Activated CD4-positive, alpha-beta T cell treated with anti-CD3 and anti-CD28 coated beads, Interleukin-2, amount 10 ng/mL, durations not matched to agents 7 days and 5 days (primary cell): Measurements from ENCODE around the gene ASCC2. TPM values are rescaled to one million over a fixed set of nuclear protein-coding genes. Genes with fewer than 3 reads are reported as not detected.
"Not testable (repeated sequence)": the region's sequence is repeated elsewhere in the genome, so short reads cannot be mapped to it uniquely, and the experiment has no call there.

ENCODE experiments used
- CTCF ChIA-PET: fragments of 350-600 bp; sonication (Branson Sonifier 250); formaldehyde crosslinking; loops from one replicate; lab custom pipeline; 2021; ENCODE audit warnings: antibody characterized with exemption; lab: Charles Lee
- POLR2A ChIA-PET: fragments of 350-600 bp; sonication (Branson Sonifier 250); formaldehyde crosslinking; loops from one replicate; lab custom pipeline; 2021; ENCODE audit warnings: antibody characterized with exemption; lab: Charles Lee
- DNase-seq: peaks from one replicate; pipeline ENCODE4 v3.0.0-alpha.2; 2020
- H3K27ac Mint-ChIP-seq: one replicate; pipeline ENCODE4 v1.8.0; 2021; ENCODE audit warnings: mild to moderate bottlenecking, moderate library complexity, mixed read lengths
- H3K27me3 Mint-ChIP-seq: one replicate; pipeline ENCODE4 v1.8.0; 2021; ENCODE audit warnings: mixed read lengths
- H3K36me3 Mint-ChIP-seq: one replicate; pipeline ENCODE4 v1.8.0; 2021; ENCODE audit warnings: low read depth, mixed read lengths
- H3K4me1 Mint-ChIP-seq: one replicate; pipeline ENCODE4 v1.8.0; 2021; ENCODE audit warnings: mixed read lengths
- H3K4me3 Mint-ChIP-seq: one replicate; pipeline ENCODE4 v1.8.0; 2021; ENCODE audit warnings: mild to moderate bottlenecking, moderate library complexity, mixed read lengths
- H3K9me3 Mint-ChIP-seq: one replicate; pipeline ENCODE4 v1.8.0; 2021; ENCODE audit warnings: mixed read lengths
- total RNA-seq, 2 experiments: library from RNA; stranded (reverse); gene quantifications; one replicate each; pipeline ENCODE4 v1.2.3, GENCODE V29; 2021

ASCC2 gene
- total RNA-seq, 2 experiments from 2014 or later, result 92.4 to 96.4 TPM

GRCh38 chr22:29872144-29872893, 34.2 kb upstream of the ASCC2 start:
- Mint-ChIP-seq H3K27me3 (peaks cover 17% of the 10 kb centered on the region), H3K27ac (no peak overlapping the region), H3K9me3 (no peaks in the 10 kb centered on the region), H3K4me1 (peaks cover 12% of the 10 kb centered on the region), H3K36me3 (no peaks in the 10 kb centered on the region), H3K4me3 (no peak overlapping the region)
- ChIA-PET CTCF (interaction anchor here (0.7 to 1.9 kb wide), 4 partner anchors 11 to 363 kb away, joined by 3 to 11 read pairs (median 3); partner anchors contain the start of gene MTMR3), POLR2A (no interaction called here)
- DNase-seq, result no peak

DNA sequence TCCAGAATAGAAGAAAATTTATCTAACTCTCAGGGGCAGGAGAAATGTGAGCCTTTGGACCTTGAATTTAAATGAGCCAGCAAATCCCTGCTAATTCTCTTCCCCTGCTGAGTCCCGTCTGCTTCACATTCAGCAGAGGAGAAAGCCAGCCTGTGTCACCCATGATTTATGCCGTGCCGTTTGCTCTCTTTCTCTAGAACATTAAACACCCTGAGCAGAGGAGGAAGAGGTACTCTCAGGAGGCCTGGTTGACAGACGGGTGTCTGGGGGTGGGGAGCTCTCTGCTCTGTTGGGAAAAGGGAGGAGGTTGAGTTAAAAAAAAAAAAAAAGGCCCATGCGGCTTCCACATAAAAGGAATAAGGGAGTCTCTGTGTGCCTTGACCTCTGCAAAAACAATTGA, 33.6 kb upstream of the ASCC2 start:
- Mint-ChIP-seq H3K36me3 (no peaks in the 10 kb centered on the region), H3K4me3 (no peak overlapping the region), H3K27ac (no peak overlapping the region), H3K4me1 (peaks cover 12% of the 10 kb centered on the region), H3K27me3 (peaks cover 17% of the 10 kb centered on the region), H3K9me3 (no peaks in the 10 kb centered on the region)
- CTCF ChIA-PET, result interaction anchor here (0.6 to 1.9 kb wide), 4 partner anchors 10 to 24 kb away, joined by 3 to 11 read pairs (median 4); partner anchors contain the start of gene MTMR3
- DNase-seq, result no peak
- POLR2A ChIA-PET, result no interaction called here

DNA sequence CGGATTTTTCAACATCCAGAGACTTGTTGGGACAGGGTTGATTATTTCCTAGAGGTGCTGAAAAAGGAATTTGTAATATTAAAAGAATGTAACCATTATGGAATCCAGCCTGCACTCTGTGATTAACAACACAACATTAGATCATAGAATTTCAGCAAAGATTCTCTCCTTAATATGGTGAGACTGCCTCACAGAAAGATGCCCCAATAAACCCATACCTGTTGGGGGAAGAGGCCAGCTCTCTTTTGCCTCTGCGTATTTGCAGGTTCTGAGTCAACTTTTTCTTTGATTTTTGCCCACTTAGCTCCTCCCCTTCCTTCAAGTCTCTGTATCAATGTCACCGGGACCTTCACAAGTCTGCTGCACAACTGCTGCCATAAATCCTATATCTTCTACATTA, 32.5 kb upstream of the ASCC2 start:
- DNase-seq, result peak; percentile 24
- peaks cover 12% of the 10 kb centered on the region for H3K4me1 Mint-ChIP-seq
- H3K36me3 Mint-ChIP-seq, result no peaks in the 10 kb centered on the region
- no peak overlapping the region for H3K27ac Mint-ChIP-seq
- no peaks in the 10 kb centered on the region for H3K9me3 Mint-ChIP-seq
- ChIA-PET POLR2A (no interaction called here), CTCF (interaction anchor here (1.1 to 1.9 kb wide), 5 partner anchors 12 to 66 kb away, joined by 3 to 11 read pairs (median 3); no protein-coding TSS in a partner anchor)
- H3K27me3 Mint-ChIP-seq, result peaks cover 15% of the 10 kb centered on the region
- H3K4me3 Mint-ChIP-seq, result no peak overlapping the region

DNA sequence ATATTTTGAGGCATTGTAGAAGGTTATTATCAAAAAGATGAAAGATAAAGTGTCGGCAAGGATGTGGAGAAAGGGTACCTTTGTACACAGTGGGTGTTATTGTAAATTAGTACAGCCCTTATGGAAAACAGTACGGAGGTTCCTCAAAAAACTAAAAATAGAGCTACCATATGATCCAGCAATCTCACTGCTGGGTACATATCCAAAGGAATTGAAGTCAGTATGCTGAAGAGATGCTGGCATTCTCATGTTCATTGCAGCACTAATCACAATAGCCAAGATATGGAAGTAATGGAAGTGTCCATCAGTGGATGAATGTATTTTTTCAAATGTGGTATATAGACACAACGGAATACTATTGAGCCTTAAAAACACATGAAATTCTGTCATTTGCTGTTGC, 29.8 kb upstream of the ASCC2 start:
- H3K9me3 Mint-ChIP-seq, result no peaks in the 10 kb centered on the region
- ChIA-PET CTCF (no interaction called here), POLR2A (no interaction called here)
- H3K36me3 Mint-ChIP-seq, result no peaks in the 10 kb centered on the region
- H3K27me3 Mint-ChIP-seq, result no peaks in the 10 kb centered on the region
- H3K4me3 Mint-ChIP-seq, result no peak overlapping the region
- no peak for DNase-seq
- H3K4me1 Mint-ChIP-seq, result peaks cover 12% of the 10 kb centered on the region
- no peak overlapping the region for H3K27ac Mint-ChIP-seq

DNA sequence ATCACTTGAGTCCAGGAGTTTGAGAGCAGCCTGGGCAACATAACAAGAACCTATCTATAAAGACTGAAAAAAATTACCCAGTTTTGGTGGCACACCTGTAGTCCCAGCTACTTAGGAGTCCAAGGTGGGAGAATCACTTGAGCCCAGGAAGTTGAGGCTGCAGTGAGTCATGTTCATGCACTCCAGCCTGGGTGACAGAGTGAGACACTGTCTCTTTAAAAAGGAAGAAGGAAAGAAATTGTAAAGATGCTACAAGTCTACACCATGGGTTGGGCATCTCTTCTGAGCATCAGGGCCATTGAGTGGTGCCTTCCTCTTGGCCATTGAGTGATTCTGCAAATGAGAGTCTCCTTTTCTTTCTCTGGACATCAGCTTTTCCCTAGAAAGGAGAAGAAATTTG, 29.2 kb upstream of the ASCC2 start:
- Mint-ChIP-seq H3K4me3 (no peak overlapping the region), H3K36me3 (no peaks in the 10 kb centered on the region), H3K27me3 (no peaks in the 10 kb centered on the region), H3K4me1 (peaks cover 12% of the 10 kb centered on the region), H3K9me3 (no peaks in the 10 kb centered on the region), H3K27ac (no peak overlapping the region)
- no peak for DNase-seq
- POLR2A ChIA-PET, result no interaction called here
- CTCF ChIA-PET, result no interaction called here

GRCh38 chr22:29865572-29865971, 27.5 kb upstream of the ASCC2 start:
- H3K4me3 Mint-ChIP-seq, H3K27ac Mint-ChIP-seq, POLR2A ChIA-PET, H3K9me3 Mint-ChIP-seq, DNase-seq, H3K36me3 Mint-ChIP-seq, H3K4me1 Mint-ChIP-seq, H3K27me3 Mint-ChIP-seq: not testable (repeated sequence)
- CTCF ChIA-PET, result interaction anchor here (0.7 to 1.4 kb wide), 3 partner anchors 16 to 20 kb away, joined by 3 to 6 read pairs (median 3); partner anchors contain the start of gene MTMR3

- POLR2A ChIA-PET, result interaction anchor here (0.6 kb wide), 1 partner anchor 250 kb away, joined by 3 read pairs; no protein-coding TSS in a partner anchor
- H3K27ac Mint-ChIP-seq, result no peak overlapping the region
- H3K4me3 Mint-ChIP-seq, result no peak overlapping the region
- DNase-seq, result no peak
- CTCF ChIA-PET, result interaction anchor here (1.1 kb wide), 1 partner anchor 163 kb away, joined by 3 read pairs; no protein-coding TSS in a partner anchor
- H3K9me3 Mint-ChIP-seq, result no peaks in the 10 kb centered on the region
- H3K27me3 Mint-ChIP-seq, result peaks cover 5% of the 10 kb centered on the region
- no peaks in the 10 kb centered on the region for H3K4me1 Mint-ChIP-seq
- no peaks in the 10 kb centered on the region for H3K36me3 Mint-ChIP-seq
These were observed 23.7 kb upstream of the ASCC2 start for GRCh38 chr22:29861672-29862297.

GRCh38 chr22:29860006-29860766, 22.1 kb upstream of the ASCC2 start:
- CTCF ChIA-PET, result no interaction called here

GRCh38 chr22:29859030-29859429, 21.0 kb upstream of the ASCC2 start:
- H3K36me3 Mint-ChIP-seq, DNase-seq, H3K9me3 Mint-ChIP-seq, POLR2A ChIA-PET, H3K4me1 Mint-ChIP-seq, H3K27me3 Mint-ChIP-seq, H3K4me3 Mint-ChIP-seq, H3K27ac Mint-ChIP-seq, CTCF ChIA-PET: not testable (repeated sequence)

More at GRCh38 chr22:29860006-29860766, 22.1 kb upstream of the ASCC2 start:
- no peak for DNase-seq
- Mint-ChIP-seq H3K4me1 (no peaks in the 10 kb centered on the region), H3K36me3 (no peaks in the 10 kb centered on the region), H3K9me3 (no peaks in the 10 kb centered on the region), H3K4me3 (no peak overlapping the region), H3K27ac (no peak overlapping the region), H3K27me3 (peaks cover 5% of the 10 kb centered on the region)
- POLR2A ChIA-PET, result no interaction called here

- DNase-seq, result no peak
- Mint-ChIP-seq H3K27ac (no peak overlapping the region), H3K4me3 (no peak overlapping the region), H3K27me3 (peaks cover 5% of the 10 kb centered on the region), H3K9me3 (no peaks in the 10 kb centered on the region), H3K36me3 (no peaks in the 10 kb centered on the region), H3K4me1 (no peaks in the 10 kb centered on the region)
- POLR2A ChIA-PET, result no interaction called here
- CTCF ChIA-PET, result interaction anchor here (1.0 kb wide), 1 partner anchor 188 kb away, joined by 3 read pairs; no protein-coding TSS in a partner anchor
These were observed 18.4 kb upstream of the ASCC2 start for GRCh38 chr22:29856496-29856895.

DNA sequence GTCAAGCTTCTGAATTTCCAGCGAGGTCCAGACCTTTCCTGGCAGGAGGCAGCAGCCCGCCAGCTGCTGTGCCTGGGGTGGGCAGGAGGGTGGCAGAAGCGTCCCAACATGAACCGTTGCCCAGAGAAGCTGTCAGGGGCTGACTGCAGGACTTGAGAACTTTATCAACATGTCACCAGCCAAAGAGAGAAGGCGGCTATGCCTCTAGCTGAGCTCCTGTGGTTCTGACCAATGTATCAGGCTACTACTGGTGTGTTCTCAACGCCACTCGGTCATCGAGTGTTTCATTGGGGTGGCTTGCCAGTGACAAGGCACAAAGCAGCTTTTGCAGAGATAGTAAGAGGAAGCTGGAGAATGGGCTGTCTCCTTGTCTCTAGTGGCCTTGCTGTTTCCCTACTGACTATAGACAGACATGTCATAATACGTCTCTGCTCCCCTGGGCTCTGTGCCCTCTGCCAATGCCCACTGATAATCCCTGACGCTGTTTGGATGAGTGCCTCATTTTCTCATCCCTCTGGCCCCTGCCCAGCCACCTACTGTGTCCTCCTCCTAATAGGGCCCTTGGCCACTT, 17.6 kb upstream of the ASCC2 start:
- Mint-ChIP-seq H3K36me3 (no peaks in the 10 kb centered on the region), H3K27me3 (peaks cover 3% of the 10 kb centered on the region), H3K4me1 (no peaks in the 10 kb centered on the region), H3K4me3 (no peak overlapping the region), H3K9me3 (no peaks in the 10 kb centered on the region), H3K27ac (no peak overlapping the region)
- ChIA-PET POLR2A (no interaction called here), CTCF (interaction anchor here (1.0 kb wide), 1 partner anchor 188 kb away, joined by 3 read pairs; no protein-coding TSS in a partner anchor)
- DNase-seq, result no peak

DNA sequence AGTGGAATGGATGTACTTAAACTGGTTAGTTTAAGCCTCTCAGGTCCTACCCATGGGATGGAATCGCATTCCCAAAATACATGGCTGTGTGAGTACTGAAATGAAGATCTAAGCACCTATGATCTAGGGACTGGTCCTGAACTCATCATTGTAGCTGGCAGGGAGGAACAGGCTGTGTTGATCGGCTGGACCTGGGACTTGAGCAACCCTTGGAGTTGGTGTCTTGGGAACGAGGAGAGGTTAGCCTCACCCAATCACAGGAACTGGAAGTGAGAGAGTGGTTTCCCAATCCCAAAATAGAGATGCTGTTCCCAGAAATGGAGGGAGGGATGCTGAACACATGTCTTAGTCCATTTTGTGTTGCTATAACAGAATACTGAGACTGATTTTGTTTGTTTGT, 16.4 kb upstream of the ASCC2 start:
- H3K4me1 Mint-ChIP-seq, result no peaks in the 10 kb centered on the region
- POLR2A ChIA-PET, result no interaction called here
- H3K27me3 Mint-ChIP-seq, result no peaks in the 10 kb centered on the region
- no peak overlapping the region for H3K4me3 Mint-ChIP-seq
- no peak for DNase-seq
- no peaks in the 10 kb centered on the region for H3K36me3 Mint-ChIP-seq
- CTCF ChIA-PET, result no interaction called here
- no peaks in the 10 kb centered on the region for H3K9me3 Mint-ChIP-seq
- no peak overlapping the region for H3K27ac Mint-ChIP-seq
